Measurements from ENCODE around the gene GK. TPM values are rescaled to one million over a fixed set of nuclear protein-coding genes. Genes with fewer than 3 reads are reported as not detected.

GK gene
- 15.4 TPM in 2 replicates for total RNA-seq

GRCh38 chrX:30653415-30654131 lies at the start of gene GK:
Gene GK (plus strand): TSS chrX:30653423. CDS start chrX:30653538, 115 bp downstream.

Small RNAs within 50 kb of the gene (small RNA-seq; reads per million reads assigned to genes)
- gene CKS1BP6 = not detected

Other genes starting within 250 kb of the GK start
- not detected in 2 replicates for gene TASL, start 75.7 kb upstream of the GK start, total RNA-seq
- gene TAB3, start 235.8 kb downstream of the GK start, total RNA-seq = 9.9 and 10.9 TPM in 2 replicates

Measured in subcutaneous preadipocyte (primary cell).